Fibroblast of skin of right biceps (primary cell): Measurements from ENCODE around the gene FAM200C.

ENCODE experiments used
- DNase-seq: peaks from one replicate; pipeline ENCODE4 v3.0.0-alpha.2; 2013

FAM200C gene

GRCh38 chr5:160419458-160420330 lies 19.8 kb upstream of the FAM200C start:
- DNase-seq = no peak

- DNase-seq = peak; percentile 96
Observed at GRCh38 chr5:160418561-160419457, 19.0 kb upstream of the FAM200C start, which contains the start of gene SLU7. Gene SLU7, minus strand, starts transcription at chr5:160419081. Its CDS starts 3,787 bp downstream, at chr5:160415294.

- DNase-seq = peak; percentile 29
Observed at GRCh38 chr5:160398806-160399205, 1.0 kb downstream of the FAM200C start.

DNA sequence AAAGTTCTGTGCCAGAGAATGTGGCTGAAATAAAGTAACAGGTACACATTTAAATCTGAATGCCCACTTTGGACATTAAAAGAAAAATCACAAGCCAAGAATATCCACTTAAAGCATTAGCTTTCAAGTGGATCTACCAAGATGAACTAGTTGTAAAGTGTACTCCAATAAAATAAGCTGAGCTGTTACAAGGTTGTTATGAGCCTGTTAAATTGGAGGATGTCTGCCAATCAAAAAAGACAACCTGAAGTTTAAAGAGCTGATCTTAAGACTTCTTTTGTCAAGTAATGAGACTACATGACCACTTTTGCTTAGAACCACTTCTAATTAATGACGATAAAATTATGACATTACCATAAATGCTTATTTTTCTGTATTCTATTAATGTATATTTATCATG lies 2.4 kb downstream of the FAM200C start:
- DNase-seq = no peak

DNA sequence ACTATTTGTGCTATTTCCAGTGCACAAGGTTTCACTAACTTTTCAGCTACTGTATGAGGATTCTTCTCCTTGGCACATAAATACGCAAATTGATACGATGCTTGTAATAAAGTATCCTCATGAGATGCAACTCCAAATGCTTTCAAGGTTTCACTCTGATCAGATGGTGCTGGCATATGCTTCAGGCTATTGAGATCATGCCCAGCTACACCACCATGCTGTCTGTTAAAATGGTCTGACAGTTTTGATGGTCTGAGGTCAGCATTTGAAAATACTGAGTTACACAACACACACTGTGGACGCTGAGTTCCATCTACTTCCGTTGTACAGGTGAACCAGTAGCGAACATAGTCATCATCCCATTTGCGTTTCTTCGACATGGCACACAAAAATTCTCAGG lies 4.7 kb downstream of the FAM200C start:
- no peak for DNase-seq

- DNase-seq = peak; percentile 31
Observed at GRCh38 chr5:160390787-160391696, 8.8 kb downstream of the FAM200C start.

- no peak for DNase-seq
Observed at GRCh38 chr5:160387445-160387844, 12.4 kb downstream of the FAM200C start.

- DNase-seq = no peak
Observed at GRCh38 chr5:160385496-160385895, 14.4 kb downstream of the FAM200C start.

DNA sequence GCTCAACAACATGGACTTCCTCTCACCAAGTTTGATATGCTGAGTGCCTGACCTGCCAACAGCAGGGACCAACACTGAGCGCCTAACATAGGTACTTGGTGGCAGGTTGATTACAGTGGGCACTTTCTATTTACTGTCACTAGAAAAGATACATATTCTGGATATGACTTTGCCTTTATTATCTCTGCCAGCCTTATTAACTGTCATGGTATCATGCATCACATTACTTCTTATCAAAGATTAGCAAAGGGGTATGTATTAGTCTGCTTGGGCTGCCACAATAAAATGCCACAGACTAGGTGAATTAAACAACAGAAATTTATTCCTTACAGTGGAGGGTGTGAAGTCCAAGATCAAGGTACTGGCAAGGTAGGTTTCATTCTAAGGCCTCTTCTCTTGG lies 15.2 kb downstream of the FAM200C start:
- no peak for DNase-seq

DNA sequence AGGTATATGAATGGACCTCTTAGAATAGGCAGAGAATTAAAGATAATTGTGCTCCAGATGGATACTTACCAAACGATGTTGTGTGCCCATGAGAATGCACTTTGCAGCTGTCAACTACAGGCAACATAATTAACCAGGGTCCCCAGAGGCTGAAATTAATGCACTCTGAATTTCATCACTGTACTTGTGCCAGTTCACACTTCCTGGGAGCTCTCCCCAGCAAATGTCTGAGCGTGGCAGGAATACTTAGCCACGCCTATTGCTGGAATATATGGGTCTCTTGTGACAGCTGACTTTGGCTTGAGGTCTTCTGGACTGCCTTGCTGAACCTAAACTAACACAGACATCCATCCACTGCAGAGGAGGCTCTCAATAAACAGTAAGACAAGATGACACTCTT lies 17.5 kb downstream of the FAM200C start:
- no peak for DNase-seq

DNA sequence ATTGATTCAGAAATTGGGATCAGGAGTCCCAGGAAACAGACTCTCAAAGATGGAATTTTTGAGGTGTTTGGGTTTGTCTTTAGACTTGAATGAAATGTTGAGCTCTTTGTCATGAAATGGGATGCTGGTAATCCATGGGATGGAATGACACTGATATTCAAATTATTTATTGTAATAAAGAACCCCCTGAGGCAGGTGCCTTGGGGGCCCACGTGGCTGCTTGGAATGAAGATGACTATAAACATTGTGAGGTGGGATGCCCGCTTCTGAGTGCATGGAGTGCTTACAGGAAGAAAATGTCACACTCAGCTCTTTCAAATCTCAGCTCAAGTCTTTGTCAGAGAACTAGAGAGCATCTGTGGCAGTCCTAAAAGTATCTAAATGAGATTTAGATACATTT lies 19.8 kb downstream of the FAM200C start:
- DNase-seq = no peak

GRCh38 chr5:160379511-160379910 lies 20.3 kb downstream of the FAM200C start:
- no peak for DNase-seq

DNA sequence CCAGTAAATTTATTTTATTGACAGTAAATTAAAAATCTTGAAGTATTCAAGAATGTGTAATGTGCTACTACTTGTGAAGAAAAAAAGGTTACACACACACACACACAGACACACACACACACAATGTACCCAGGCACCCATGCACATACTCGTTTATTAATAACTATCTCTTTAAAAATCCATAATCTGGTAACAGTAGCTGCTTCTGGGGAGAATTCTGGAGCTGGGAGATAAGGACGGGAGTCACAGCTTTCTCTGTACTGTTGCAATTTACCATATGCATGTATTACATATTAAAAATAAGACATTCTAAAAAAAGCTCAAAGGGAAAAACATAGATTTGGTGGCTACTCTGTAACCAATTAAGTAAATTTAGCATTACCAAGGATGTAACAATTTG lies 21.5 kb downstream of the FAM200C start:
- no peak for DNase-seq

DNA sequence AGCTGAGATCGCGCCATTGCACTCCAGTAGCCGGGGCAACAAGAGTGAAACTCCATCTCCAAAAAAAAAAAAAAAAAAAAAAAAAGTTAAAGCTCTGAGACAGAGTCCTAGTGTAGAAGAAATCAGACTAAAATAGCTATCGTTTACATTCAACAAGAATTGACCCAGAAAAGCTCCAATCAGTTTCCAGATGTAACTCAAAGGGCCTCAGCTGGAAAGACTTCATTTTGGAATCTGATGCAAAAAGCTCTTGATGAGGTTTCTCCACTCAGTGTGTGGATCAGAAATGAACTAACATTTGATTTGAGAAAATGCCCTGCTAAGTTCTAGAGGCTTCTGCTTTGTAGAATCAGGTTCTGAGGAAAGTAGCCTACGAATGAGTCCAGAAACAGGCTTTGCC lies 22.2 kb downstream of the FAM200C start:
- no peak for DNase-seq

DNA sequence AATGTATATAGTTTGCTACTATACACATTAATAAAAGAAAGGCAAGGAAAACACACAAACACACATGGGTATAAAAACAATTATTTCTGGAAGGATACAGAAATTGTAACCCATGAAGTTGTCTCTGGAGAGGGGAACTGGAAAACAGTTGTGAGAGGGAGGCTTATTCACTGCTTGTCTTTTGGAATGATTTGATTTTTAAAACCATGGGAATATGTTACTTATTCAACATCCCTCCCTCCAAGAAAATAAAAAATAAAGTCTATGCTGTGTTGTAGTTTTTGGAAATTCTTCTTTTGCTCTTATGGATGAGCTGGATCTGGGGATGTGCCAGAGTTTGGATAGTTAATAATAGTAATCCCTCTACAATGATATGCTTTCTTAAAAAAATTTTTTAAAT lies 23.4 kb downstream of the FAM200C start:
- DNase-seq = no peak

DNA sequence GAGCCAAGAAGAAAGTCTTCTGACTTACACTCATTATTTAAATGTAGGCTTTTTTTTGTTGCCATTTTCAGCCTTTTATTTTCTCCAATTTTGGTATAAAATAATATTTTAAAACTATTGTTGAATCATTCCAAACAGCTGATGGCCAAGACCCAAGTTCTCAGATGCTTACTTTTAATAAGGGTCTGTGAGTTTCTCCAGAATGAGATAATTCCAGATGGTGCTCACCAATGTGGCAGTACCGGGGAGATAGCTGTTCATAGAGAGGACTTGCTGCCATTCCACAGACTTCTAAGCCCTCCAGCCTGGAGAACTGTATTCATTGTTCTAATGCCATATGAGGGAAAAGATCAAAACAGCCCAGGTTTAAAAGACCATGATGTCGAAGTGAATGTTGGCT lies 24.2 kb downstream of the FAM200C start:
- DNase-seq = no peak

DNA sequence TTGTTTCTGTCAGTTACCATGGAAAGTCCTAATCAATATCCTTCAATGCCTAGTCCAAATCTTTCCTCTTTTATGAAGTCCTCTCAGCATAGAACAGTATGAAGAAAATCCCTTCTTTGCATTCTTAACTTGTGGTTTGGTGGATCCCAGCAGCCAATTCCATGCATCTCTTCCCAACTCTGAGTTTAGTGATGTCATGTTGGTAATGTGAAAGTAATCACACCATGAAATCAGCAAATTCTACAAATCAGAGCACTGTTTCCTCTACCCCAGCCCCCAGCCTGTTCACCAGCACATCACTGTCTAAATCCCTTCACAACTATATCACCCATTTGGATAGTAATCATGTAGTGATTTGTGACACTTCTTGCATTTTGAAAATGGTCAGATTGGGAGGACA lies 24.7 kb downstream of the FAM200C start:
- peak; percentile 48 for DNase-seq

DNA sequence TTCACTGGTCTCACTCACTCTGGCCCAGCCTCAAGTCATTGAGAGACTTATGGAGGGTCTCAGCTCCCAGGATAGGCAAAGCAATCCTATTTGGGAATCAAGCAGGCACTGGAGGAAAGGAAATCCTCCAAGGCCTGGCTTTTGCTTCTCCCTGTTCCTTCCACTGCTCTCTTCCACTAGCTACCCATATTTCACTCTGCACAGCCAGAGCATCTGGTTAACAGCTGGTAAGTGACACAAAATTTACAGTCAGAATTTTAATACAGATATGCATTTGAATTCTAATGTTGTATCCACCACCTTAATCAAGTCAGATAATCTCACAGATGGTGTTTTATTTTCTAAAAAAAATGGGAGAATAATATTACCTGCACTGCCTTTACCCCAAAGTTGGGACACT lies 28.6 kb downstream of the FAM200C start:
- DNase-seq = no peak

GRCh38 chr5:160370713-160371034 lies 29.2 kb downstream of the FAM200C start:
- no peak for DNase-seq

DNA sequence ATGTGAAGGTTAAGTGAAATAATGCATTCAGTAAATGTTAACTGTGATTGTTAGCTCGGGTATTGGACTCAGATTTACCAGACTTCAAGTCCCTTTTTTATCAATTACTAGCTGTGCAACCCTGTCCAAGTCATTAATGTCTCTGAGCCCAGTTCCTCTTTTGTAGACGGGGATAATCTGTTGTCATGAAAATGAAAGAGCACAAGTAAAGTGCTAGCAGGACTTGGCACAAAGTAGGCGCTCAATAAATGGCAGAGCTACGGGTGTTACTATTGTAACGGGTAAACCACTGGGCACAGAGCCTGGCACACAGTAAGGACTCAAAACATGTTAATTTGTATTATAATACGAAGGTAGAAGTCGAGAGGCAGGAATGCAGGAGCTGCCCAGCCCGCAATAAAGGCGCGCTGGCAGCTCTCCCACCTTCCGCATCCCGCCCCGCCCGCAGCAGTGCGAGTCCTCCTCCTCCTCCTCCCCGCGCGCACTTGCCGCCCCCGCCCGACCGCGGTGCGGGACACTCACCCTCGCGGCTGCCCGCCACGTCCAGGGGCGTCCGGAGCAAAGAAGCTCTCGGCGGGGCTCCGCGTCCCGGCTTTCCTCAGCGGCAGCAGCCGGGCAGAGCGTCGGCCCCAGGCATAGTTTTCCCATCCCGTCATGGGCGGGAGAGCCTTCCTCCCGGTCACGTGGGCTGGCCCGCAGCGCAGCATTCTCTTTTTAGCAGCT lies 29.7 kb downstream of the FAM200C start, which contains the start of gene C1QTNF2:
Gene C1QTNF2 (minus strand): TSS at position 637 of the 723 bp plus-strand sequence. CDS start 15,615 bp downstream, outside the sequence.
- peak; percentile 75 for DNase-seq

DNA sequence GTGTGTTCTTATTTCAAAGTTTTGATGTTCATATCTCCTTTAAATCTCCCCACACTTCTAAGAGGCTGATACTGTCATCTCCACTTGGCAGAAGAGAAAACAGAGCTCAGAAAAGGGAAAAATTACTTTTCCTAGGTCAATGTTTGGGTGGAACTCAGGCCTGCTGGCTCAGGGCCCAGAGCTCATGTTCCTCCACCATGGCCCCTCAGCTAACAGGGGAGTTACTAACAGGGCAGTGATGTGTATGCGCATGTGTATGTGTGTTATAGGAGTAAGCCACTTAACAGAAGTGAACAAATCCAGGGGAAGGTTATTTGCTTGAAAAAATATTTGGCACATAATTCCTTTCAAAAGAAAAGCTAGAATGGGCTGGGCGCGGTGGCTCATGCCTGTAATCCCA lies 32.0 kb downstream of the FAM200C start:
- DNase-seq = no peak

- no peak for DNase-seq
Observed at GRCh38 chr5:160367261-160367660, 32.6 kb downstream of the FAM200C start.
